Measurements from ENCODE around the gene BDKRB2.
A peak's percentile ranks its signal among the peaks of the same experiment; 100 is the strongest.
"Not testable (repeated sequence)": the region's sequence is repeated elsewhere in the genome, so short reads cannot be mapped to it uniquely, and the experiment has no call there.

BDKRB2 gene

GRCh38 chr14:96227428-96227827 lies 22.8 kb downstream of the BDKRB2 start:
- DNase-seq, result no peak

- DNase-seq, result no peak
Observed at GRCh38 chr14:96229315-96229714, 24.7 kb downstream of the BDKRB2 start.

- DNase-seq, result no peak
Observed at GRCh38 chr14:96231056-96231455, 26.4 kb downstream of the BDKRB2 start.

DNA sequence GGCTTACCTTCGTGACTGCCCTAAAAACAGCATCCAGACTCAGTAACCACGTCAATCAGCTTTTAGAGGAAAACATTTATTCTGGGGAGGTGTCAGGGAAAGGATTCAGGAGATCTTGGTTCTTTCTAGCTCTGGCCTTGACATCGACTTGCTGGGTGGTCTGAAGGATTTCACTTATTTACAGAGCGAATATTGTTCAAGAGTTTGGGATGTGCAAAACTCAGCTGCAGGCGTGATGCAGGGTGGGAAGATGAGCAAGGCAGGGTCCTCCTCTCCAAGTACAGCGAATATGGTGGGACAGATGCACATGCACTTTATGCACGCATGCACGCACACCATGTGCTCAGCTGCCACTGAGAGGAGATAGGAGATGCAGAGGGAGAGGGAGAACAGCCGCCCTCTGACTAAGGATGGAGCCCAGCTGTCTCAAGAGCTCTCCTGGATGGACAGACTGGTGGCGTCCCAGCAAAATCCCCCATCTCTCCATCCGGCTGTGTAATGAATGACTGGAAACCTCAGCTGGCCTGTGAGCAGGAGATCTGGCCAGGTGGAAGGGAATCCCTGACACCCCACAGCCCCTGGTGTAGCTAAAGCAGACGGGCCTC lies 27.0 kb downstream of the BDKRB2 start:
- no peak for DNase-seq

- no peak for DNase-seq
Observed at GRCh38 chr14:96232506-96232905, 27.9 kb downstream of the BDKRB2 start.

GRCh38 chr14:96233661-96234060 lies 29.0 kb downstream of the BDKRB2 start:
- DNase-seq, result no peak

GRCh38 chr14:96235426-96235825 lies 30.8 kb downstream of the BDKRB2 start:
- DNase-seq, result no peak

- DNase-seq, result no peak
Observed at GRCh38 chr14:96237641-96238040, 33.0 kb downstream of the BDKRB2 start.

DNA sequence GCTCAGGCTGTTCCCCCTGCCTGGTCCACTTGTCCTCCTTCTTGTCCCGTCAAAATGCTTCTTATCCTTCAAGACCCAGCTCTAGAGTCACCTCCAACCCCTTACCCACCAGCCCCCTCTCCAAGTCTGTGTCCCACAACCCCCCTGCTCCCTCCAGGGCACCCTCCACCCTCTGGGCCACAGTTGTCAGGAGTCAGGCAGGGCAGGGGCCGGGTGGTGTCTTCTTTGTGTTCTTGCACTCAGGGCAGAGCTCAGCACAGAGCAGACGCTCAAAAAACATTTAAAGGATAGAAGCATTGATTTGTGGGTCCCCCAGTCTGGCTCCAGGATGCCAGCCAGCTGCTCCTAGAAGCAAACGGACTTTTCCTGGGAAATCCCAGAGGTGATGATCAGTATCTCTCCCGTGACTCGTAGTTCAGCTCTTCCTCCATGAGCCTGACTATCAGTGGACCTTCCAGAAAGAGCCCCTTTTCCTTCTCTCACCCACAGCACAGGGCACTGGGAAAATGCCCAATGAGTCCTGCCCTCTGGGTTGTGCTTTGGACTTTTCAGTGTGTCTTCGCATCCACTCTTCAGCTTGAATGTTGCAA lies 34.1 kb downstream of the BDKRB2 start:
- DNase-seq, result no peak

GRCh38 chr14:96239711-96240141 lies 35.1 kb downstream of the BDKRB2 start:
- DNase-seq, result no peak

- no peak for DNase-seq
Observed at GRCh38 chr14:96240641-96241040, 36.0 kb downstream of the BDKRB2 start.

- no peak for DNase-seq
Observed at GRCh38 chr14:96242126-96242525, 37.5 kb downstream of the BDKRB2 start.

GRCh38 chr14:96243785-96244184 lies 39.1 kb downstream of the BDKRB2 start:
- DNase-seq, result peak; percentile 34

DNA sequence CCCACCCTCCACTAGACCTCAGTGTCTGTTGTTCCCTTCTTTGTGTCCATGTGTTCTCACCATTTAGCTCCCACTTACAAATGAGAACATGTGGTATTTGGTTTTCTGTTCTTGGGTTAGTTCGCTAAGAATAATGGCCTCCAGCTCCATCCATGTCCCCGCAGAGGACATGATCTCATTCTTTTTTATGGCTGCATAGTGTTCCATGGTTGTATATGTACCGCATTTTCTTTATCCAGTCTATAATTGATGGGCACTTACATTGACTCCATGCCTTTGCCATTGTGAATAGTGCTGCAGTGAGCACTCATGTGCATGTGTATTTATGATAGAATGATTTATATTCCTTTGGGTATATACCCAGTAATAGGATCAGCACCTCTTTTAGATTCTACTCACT lies 40.4 kb downstream of the BDKRB2 start:
- not testable (repeated sequence) for DNase-seq

- peak; percentile 78 for DNase-seq
Observed at GRCh38 chr14:96245710-96246538, 41.3 kb downstream of the BDKRB2 start.

DNA sequence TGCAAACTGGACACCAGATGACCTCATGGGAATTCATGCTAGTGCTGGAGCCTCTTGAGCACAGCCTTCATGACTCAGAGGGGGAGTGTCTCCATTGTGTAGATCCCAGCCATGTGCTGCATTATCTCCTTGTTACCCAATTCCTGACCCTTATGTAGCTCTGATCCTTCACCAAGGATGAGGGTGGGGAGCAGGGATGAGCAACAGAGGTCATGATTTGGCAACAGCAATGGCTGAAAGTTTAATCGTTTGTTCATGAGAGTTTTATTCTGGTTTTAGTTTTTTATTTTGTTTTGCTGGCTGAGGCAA lies 41.9 kb downstream of the BDKRB2 start:
- DNase-seq, result peak; percentile 99

GRCh38 chr14:96247031-96247430 lies 42.4 kb downstream of the BDKRB2 start:
- no peak for DNase-seq

DNA sequence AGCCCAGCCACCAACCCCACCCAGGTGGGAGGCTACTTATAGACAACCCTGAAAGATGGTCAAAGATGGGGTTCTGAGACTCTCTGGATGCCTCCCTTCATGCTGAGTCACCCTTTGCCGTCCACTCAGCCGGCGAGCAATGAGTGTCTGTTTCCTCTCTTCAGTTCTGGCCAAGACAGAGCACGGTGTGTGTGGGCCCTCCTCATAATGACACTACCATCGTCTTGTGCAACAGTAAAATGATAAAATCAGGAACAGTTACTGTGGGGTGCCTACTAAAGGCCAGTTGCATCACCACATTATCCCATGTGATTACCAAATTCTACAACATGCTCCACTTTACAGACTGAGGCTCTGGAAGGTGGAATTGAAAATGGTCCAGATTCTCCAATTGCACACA lies 44.4 kb downstream of the BDKRB2 start:
- DNase-seq, result peak; percentile 97

DNA sequence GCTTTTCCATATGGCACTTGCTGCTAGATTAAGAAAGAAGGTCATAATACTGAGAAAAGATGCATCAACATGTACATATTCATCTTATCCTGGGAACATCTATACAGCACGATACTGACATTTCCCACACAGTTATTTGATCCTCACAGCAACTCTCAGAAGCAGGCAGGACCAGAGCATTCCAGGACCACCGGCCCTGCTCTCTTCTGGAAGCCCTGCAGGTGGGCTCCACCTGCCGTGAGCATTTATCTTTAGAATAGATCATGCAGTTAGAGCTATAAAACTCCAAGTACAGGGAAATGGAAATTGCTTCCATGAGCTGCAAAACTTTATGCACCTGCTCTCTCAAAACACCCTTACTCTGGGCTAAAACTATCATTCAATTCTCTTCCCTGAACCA lies 45.8 kb downstream of the BDKRB2 start:
- DNase-seq, result no peak

DNA sequence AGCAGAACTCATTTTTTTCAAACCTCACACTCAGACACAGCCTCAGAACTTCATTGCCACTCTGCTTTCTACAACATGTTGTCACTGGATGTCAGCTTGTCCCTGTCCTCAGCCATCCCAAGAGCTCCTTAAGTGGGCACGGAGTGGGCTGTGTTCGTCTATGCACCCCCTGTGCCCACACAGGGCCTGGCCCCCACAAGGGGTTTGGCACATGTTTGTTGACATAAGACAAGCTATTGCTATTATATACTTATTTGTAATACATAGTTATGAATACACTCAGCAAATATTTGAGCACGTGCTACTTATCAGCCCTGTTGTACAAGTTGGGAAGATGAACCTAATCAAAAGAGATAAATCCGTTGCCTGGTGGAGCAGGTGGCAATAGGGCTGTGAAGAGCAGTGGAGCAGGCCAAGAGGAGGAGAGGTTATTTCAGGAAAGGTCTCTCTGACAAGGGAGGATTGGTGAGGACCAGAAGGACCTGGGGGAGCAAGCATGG lies 47.1 kb downstream of the BDKRB2 start:
- DNase-seq, result peak; percentile 62

DNA sequence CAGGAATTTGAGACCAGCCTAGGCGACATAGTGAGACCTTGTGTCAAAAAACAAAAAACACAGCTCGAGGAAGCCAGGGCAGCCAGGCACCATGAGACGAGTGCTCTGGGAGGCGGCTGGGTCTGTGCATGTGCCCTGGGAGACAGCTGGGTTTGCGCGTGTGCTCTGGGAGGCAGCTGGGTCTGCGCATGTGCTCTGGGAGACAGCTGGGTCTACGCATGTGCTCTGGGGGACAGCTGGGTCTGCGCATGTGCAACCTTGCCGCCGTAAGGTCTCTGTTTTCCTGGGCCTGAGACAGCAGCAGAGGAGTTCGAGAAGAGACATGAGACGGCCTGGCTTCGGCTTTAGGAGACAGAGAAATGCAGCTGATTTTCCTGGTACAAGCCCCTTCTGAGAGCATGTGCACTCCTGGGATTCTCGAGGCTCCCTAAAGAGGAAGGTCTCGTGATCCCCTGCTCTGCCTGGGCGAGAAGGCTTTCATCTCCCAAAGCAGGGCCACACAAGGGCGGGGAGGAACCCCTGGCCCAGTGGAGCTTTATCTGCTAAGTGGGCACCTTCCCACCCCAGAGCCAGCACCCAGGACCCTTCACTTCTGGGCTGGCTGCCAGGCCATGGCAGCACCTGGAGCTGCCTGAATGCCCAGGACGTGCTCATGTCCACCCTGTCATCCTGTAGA lies 47.8 kb downstream of the BDKRB2 start:
- no peak for DNase-seq

- peak; percentile 95 for DNase-seq
Observed at GRCh38 chr14:96252999-96253539, 48.4 kb downstream of the BDKRB2 start.

DNA sequence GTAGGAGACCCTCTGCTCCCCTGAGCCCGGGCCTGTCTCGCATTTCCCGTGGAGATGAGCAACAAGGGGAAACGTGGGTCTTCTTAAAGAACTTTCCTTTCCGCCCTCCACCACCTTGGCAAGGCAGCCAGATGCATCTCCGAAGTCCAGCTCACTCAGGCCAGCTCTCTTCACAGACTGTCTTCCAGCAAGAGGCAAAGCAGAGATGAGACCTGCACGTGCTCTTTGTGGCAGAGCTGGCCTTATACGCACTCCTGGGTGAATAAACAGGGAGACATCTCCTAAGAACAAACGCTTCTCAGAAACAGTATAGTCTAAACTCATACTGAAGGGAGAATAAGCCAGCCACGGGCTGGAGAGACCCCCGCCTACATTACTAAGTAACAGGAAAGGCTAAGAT lies 50.0 kb downstream of the BDKRB2 start:
- DNase-seq, result no peak

Measured in HCEC 1CT (cell line).